Fibroblast of pulmonary artery (primary cell): Measurements from ENCODE around the gene SCAP.
"Not testable (repeated sequence)": the region's sequence is repeated elsewhere in the genome, so short reads cannot be mapped to it uniquely, and the experiment has no call there.

Source experiments
- DNase-seq: peaks from one replicate; pipeline ENCODE4 v3.0.0-alpha.2; 2010; ENCODE audit warnings: low read depth
- H3K4me3 ChIP-seq: replicated peaks from 2 replicates; pipeline ENCODE4 v1.5.1; 2011; ENCODE audit warnings: low read depth, mild to moderate bottlenecking, control low read depth, low read length, moderate library complexity
- TF ChIP-seq, protein P1 (sequence below): IDR thresholded peaks from 2 replicates; pipeline ENCODE4 v1.5.1; 2011; ENCODE audit warnings: mild to moderate bottlenecking, control low read depth, low read length, inconsistent platforms; ENCODE audit errors: missing control alignments

SCAP gene

DNA sequence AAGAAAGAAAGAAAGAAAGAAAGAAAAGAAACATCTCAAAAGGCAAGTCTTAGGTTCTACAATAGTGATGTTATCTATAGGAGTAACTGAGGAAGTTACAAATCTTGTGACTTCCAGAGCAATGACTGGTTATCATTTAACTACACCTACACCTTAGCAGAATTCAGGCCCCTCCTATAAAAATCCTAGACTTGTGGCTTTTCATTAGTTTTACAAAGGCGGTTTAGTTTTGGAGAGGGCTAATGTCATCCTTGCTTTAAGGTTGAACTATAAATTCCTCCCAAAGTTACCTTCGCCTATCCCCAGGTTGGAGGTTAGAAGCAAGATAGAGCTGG is 4.1 kb upstream of the SCAP start:
- no peak overlapping the region for H3K4me3 ChIP-seq
- TF ChIP-seq, protein P1, sequence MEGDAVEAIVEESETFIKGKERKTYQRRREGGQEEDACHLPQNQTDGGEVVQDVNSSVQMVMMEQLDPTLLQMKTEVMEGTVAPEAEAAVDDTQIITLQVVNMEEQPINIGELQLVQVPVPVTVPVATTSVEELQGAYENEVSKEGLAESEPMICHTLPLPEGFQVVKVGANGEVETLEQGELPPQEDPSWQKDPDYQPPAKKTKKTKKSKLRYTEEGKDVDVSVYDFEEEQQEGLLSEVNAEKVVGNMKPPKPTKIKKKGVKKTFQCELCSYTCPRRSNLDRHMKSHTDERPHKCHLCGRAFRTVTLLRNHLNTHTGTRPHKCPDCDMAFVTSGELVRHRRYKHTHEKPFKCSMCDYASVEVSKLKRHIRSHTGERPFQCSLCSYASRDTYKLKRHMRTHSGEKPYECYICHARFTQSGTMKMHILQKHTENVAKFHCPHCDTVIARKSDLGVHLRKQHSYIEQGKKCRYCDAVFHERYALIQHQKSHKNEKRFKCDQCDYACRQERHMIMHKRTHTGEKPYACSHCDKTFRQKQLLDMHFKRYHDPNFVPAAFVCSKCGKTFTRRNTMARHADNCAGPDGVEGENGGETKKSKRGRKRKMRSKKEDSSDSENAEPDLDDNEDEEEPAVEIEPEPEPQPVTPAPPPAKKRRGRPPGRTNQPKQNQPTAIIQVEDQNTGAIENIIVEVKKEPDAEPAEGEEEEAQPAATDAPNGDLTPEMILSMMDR, result no peak
- DNase-seq, result no peak

DNA sequence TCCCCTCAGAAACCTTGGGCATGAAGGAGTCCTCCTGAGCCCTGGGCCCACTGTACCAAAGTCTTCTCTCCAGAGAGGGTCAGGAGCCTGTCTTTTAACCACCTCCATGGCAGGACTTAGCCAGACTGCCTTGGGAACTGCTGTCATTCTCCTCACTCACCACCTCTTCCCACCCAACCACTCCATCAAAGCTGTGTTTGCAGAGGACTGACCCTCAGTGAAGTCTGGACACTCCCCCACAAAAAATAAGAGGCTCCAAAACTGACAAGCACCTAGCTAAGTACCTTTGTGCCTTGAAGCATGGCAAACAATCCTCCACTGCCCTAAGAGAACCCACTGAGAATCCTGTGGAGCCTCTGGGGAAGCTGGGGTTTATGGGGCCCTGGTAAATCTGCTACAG is 2.3 kb upstream of the SCAP start:
- TF ChIP-seq, protein P1, result no peak
- no peak overlapping the region for H3K4me3 ChIP-seq
- DNase-seq, result no peak

- peak overlapping the region; percentile 75 for H3K4me3 ChIP-seq
- no peak for DNase-seq
- TF ChIP-seq, protein P1, result no peak
Measured at GRCh38 chr3:47476644-47477199, 981 bp upstream of the SCAP start.

DNA sequence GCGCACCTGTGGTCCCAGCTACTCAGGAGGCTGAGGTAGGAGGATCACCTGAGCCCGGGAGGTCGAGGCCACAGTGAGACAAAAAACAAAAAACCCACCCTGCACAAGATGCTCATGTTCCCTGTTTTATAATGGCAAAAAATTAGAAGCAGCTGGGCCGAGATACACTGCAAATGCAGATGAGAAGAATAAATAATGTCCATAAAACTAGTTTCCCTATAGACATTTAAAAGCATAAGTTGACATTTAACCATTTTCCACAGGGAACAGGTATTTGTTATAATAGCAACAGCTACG is 537 bp upstream of the SCAP start:
- TF ChIP-seq, protein P1, result no peak

GRCh38 chr3:47475029-47475569 is 642 bp downstream of the SCAP start:
- DNase-seq, result peak; percentile 26
- TF ChIP-seq, protein P1, result no peak
- H3K4me3 ChIP-seq, result peak overlapping the region; percentile 75

More for the DNA sequence above, 537 bp upstream of the SCAP start:
- peak overlapping the region; percentile 75 for H3K4me3 ChIP-seq
- no peak for DNase-seq

DNA sequence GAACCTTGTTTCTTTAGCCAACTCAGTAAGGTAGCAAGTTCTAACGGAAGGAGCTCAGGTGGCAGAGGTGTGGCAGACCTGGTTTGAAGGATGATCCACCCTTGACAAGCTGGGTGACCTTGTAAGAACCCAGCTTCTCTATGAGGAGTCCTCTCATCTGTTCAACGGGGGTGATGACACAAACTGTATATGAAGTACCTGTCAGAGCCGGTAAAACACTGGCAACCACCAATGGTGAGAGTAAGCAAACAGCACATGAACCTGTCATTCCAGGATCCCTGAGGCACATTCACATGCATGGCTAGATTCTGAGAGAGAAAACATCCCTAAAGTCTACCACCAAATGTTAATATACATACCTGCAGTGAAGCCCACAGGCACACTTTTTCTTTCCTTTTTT is 2.4 kb downstream of the SCAP start:
- no peak for DNase-seq
- TF ChIP-seq, protein P1, result no peak
- H3K4me3 ChIP-seq, result no peak overlapping the region

GRCh38 chr3:47469616-47470015 is 6.1 kb downstream of the SCAP start:
- TF ChIP-seq, protein P1, result no peak
- H3K4me3 ChIP-seq, result no peak overlapping the region
- DNase-seq, result no peak

- not testable (repeated sequence) for H3K4me3 ChIP-seq, DNase-seq
Measured at GRCh38 chr3:47468315-47468714, 7.4 kb downstream of the SCAP start.
